Neural cell (in vitro differentiated cells): Measurements from ENCODE around the gene EYS. TPM values are rescaled to one million over a fixed set of nuclear protein-coding genes. Genes with fewer than 3 reads are reported as not detected.

Experiments
- H2AFZ ChIP-seq: fragments of 200-600, 300-800 bp; sonication (generic), shearing (Covaris generic); 2 replicates; pipeline ENCODE4 v1.6.0; 2014; ENCODE audit warnings: low read depth, mild to moderate bottlenecking, antibody characterized with exemption, low read length, moderate library complexity
- H3F3A ChIP-seq: fragments of 200-600 bp; shearing (Covaris generic); 2 replicates; pipeline ENCODE4 v1.6.1; 2016; ENCODE audit warnings: mild to moderate bottlenecking, moderate library complexity, mixed read lengths, antibody characterized with exemption, low read length; ENCODE audit not compliant: insufficient read depth, poor library complexity, severe bottlenecking
- H3K27ac ChIP-seq: fragments of 200-600, 300-800 bp; sonication (generic), shearing (Covaris generic); 2 replicates; pipeline ENCODE4 v1.5.1; 2014; ENCODE audit warnings: mild to moderate bottlenecking, low read length, moderate library complexity
- H3K27me3 ChIP-seq: fragments of 300-800, 200-600 bp; sonication (generic), shearing (Covaris generic); 2 replicates; pipeline ENCODE4 v1.6.0; 2014; ENCODE audit warnings: mild to moderate bottlenecking, low read depth, low read length, moderate library complexity; ENCODE audit not compliant: insufficient read depth
- H3K36me3 ChIP-seq: fragments of 300-800, 200-600 bp; sonication (generic), shearing (Covaris generic); 2 replicates; pipeline ENCODE4 v1.5.1; 2014; ENCODE audit warnings: mild to moderate bottlenecking, antibody characterized with exemption, low read length, moderate library complexity; ENCODE audit not compliant: insufficient read depth
- H3K4me2 ChIP-seq: fragments of 300-800, 200-600 bp; sonication (generic), shearing (Covaris generic); 2 replicates; pipeline ENCODE4 v1.6.0; 2014; ENCODE audit warnings: mild to moderate bottlenecking, low read length
- H3K4me3 ChIP-seq: fragments of 300-800, 200-600 bp; sonication (generic), shearing (Covaris generic); 2 replicates; pipeline ENCODE4 v1.5.1; 2014; ENCODE audit warnings: mild to moderate bottlenecking, low read length, moderate library complexity
- H3K79me2 ChIP-seq: fragments of 200-600 bp; shearing (Covaris generic); replicated peaks from 2 replicates; pipeline ENCODE4 v1.6.0; 2014; ENCODE audit warnings: mild to moderate bottlenecking, low read length, moderate library complexity; ENCODE audit not compliant: insufficient read depth
- H3K9ac ChIP-seq: fragments of 300-800, 200-600 bp; sonication (generic), shearing (Covaris generic); 2 replicates; pipeline ENCODE4 v1.6.1; 2016; ENCODE audit warnings: mild to moderate bottlenecking, low read length, mixed read lengths
- H3K9me2 ChIP-seq: fragments of 200-600 bp; shearing (Covaris generic); 2 replicates; pipeline ENCODE4 v1.6.1; 2016; ENCODE audit warnings: mild to moderate bottlenecking, low read length, mixed read lengths; ENCODE audit not compliant: insufficient read depth
- H3K9me3 ChIP-seq: fragments of 200-600, 300-800 bp; sonication (generic), shearing (Covaris generic); 2 replicates; pipeline ENCODE4 v1.6.1; 2016; ENCODE audit warnings: mild to moderate bottlenecking, mixed run types, low read length, moderate library complexity, mixed read lengths
- H4K20me1 ChIP-seq: fragments of 200-600 bp; shearing (Covaris generic); 2 replicates; pipeline ENCODE4 v1.6.1; 2016; ENCODE audit warnings: mild to moderate bottlenecking, mixed run types; ENCODE audit not compliant: insufficient read depth
- CTCF ChIP-seq: fragments of 450-650 bp; IDR thresholded peaks from 2 replicates; pipeline ENCODE4 v1.5.1; 2014; ENCODE audit warnings: antibody characterized with exemption, mild to moderate bottlenecking, moderate library complexity; ENCODE audit not compliant: poor library complexity, severe bottlenecking
- EP300 ChIP-seq: fragments of 450-650 bp; conservative IDR thresholded peaks from 2 replicates; pipeline ENCODE4 v1.6.1; 2014; ENCODE audit warnings: antibody characterized with exemption, mild to moderate bottlenecking, moderate library complexity; ENCODE audit not compliant: poor library complexity, severe bottlenecking
- EZH2 ChIP-seq: fragments of 200-600, 300-800 bp; shearing (Covaris generic), sonication (generic); IDR thresholded peaks from 2 replicates; pipeline ENCODE4 v1.6.1; 2014; ENCODE audit warnings: antibody characterized with exemption, low read length, borderline replicate concordance, mild to moderate bottlenecking; ENCODE audit not compliant: insufficient read depth, poor library complexity, severe bottlenecking
- MXI1 ChIP-seq: fragments of 450-650 bp; conservative IDR thresholded peaks from 2 replicates; pipeline ENCODE4 v1.6.1; 2014; ENCODE audit warnings: antibody characterized with exemption, mild to moderate bottlenecking; ENCODE audit not compliant: poor library complexity, severe bottlenecking
- POLR2AphosphoS5 ChIP-seq: IDR thresholded peaks from 2 replicates; pipeline ENCODE4 v1.6.1; 2012
- RAD21 ChIP-seq: fragments of 450-650 bp; conservative IDR thresholded peaks from 2 replicates; pipeline ENCODE4 v1.6.1; 2014; ENCODE audit warnings: antibody characterized with exemption, mild to moderate bottlenecking, moderate library complexity
- REST ChIP-seq: IDR thresholded peaks from 2 replicates; pipeline ENCODE4 v1.6.1; 2012; ENCODE audit warnings: borderline replicate concordance
- SMC3 ChIP-seq: fragments of 450-650 bp; conservative IDR thresholded peaks from 2 replicates; pipeline ENCODE4 v1.6.1; 2014; ENCODE audit warnings: antibody characterized with exemption, mild to moderate bottlenecking, moderate library complexity; ENCODE audit not compliant: poor library complexity
- TAF1 ChIP-seq: IDR thresholded peaks from 2 replicates; pipeline ENCODE4 v1.6.1; 2012; ENCODE audit warnings: low read depth
- polyA plus RNA-seq: library from polyadenylated mRNA; depleted of rRNA; stranded (reverse); fragments of >200 nt; gene quantifications from 2 replicates; pipeline ENCODE4 v1.2.3, GENCODE V29; 2014

The EYS gene
- polyA plus RNA-seq, 1 donor from 2014 or later = 0.38 TPM

DNA sequence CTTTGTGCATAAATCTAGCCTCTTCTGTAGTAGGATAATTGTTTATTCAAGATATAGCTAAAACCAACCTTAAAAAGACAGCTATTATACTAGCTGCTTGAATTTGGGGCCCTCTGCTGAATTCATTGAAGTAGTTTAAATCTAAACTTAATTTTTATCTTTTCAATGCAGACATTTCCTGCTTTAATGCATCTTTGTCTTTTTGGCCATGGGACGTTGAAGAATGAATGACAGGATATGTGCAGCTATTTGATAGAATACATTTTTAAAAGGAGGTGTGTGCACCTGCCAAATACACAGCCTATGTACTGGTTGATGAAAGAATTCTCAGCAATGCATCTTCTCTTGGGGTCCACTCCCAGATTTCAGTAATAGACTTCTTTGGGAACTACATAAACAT is 1546.5 kb downstream of the EYS start:
- H2AFZ ChIP-seq = no peak overlapping the region
- no peak overlapping the region for H3K4me2 ChIP-seq
- H3K27me3 ChIP-seq = no peaks in the 10 kb centered on the region
- no peak overlapping the region for H3K27ac ChIP-seq
- H3K9me3 ChIP-seq = no peaks in the 10 kb centered on the region
- no peaks in the 10 kb centered on the region for H4K20me1 ChIP-seq
- no peak overlapping the region for H3K4me3 ChIP-seq
- H3K9ac ChIP-seq = no peak overlapping the region
- H3K79me2 ChIP-seq = no peaks in the 10 kb centered on the region
- TF ChIP-seq REST (no peak), POLR2AphosphoS5 (no peak), TAF1 (no peak), MXI1 (no peak), RAD21 (no peak), CTCF (no peak), SMC3 (no peak), EZH2 (no peak), EP300 (no peak)
- no peaks in the 10 kb centered on the region for H3K9me2 ChIP-seq
- H3F3A ChIP-seq = no peaks in the 10 kb centered on the region
- H3K36me3 ChIP-seq = no peaks in the 10 kb centered on the region

DNA sequence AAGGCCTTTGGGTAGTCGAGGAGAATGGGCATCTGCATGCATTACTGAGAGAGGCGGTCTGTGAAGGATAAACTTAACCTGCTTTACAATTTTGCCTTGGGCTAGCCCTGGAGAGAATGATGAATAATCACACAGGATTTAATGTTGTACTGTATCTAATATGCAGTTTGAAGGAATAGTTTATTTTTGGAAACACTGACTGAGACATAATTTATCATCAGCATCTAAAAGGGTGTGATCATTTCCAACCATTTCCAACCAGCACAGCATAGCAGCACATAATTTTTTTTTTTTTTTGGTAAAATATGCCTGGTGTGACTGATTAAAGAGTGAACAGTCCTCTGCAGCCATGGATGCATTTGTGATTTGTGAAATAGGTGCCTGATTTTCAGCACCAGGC is 1552.0 kb downstream of the EYS start:
- no peak for TF ChIP-seq EZH2
- TF ChIP-seq EP300 = no peak
- TF ChIP-seq MXI1 = no peak
- no peak for TF ChIP-seq POLR2AphosphoS5
- no peak for TF ChIP-seq TAF1
- TF ChIP-seq CTCF = no peak
- no peak for TF ChIP-seq SMC3
- TF ChIP-seq RAD21 = no peak
- TF ChIP-seq REST = no peak
- Histone ChIP-seq H3K9me3 (no peaks in the 10 kb centered on the region), H3K9ac (no peak overlapping the region), H3K36me3 (no peaks in the 10 kb centered on the region), H3K27me3 (no peaks in the 10 kb centered on the region), H3K27ac (no peak overlapping the region), H3K9me2 (no peaks in the 10 kb centered on the region), H3K79me2 (no peaks in the 10 kb centered on the region), H3F3A (no peaks in the 10 kb centered on the region), H2AFZ (no peak overlapping the region), H3K4me2 (no peak overlapping the region), H3K4me3 (no peak overlapping the region), H4K20me1 (no peaks in the 10 kb centered on the region)
